COR-L47 (cell line): Measurements from ENCODE around the gene NRM.
"Not testable (repeated sequence)": the region's sequence is repeated elsewhere in the genome, so short reads cannot be mapped to it uniquely, and the experiment has no call there.

Experiments
- DNase-seq: peaks from one replicate; lab custom pipeline; 2025; lab: John Stamatoyannopoulos, UW

The NRM gene

GRCh38 chr6:30690403-30691207 is at the start of gene NRM:
TSS of gene NRM (minus strand) at chr6:30690984. CDS start at chr6:30690974, 10 bp downstream.
- peak; percentile 82 for DNase-seq

GRCh38 chr6:30740540-30740870 is 49.7 kb upstream of the NRM start:
- DNase-seq, result no peak

GRCh38 chr6:30738532-30738931 is 47.7 kb upstream of the NRM start:
- no peak for DNase-seq

- DNase-seq, result no peak
Observed at GRCh38 chr6:30735668-30736314, 45.0 kb upstream of the NRM start.

- DNase-seq, result no peak
Observed at GRCh38 chr6:30732237-30732943, 41.6 kb upstream of the NRM start.

- DNase-seq, result peak; percentile 84
Observed at GRCh38 chr6:30730601-30731435, 40.0 kb upstream of the NRM start.

GRCh38 chr6:30727920-30728553 is 37.3 kb upstream of the NRM start:
- DNase-seq, result no peak

GRCh38 chr6:30726506-30727413 is 36.0 kb upstream of the NRM start:
- no peak for DNase-seq

GRCh38 chr6:30725713-30726505 is 35.1 kb upstream of the NRM start:
- no peak for DNase-seq

GRCh38 chr6:30724906-30725667 is 34.3 kb upstream of the NRM start:
- DNase-seq, result no peak

GRCh38 chr6:30723843-30724741 is 33.3 kb upstream of the NRM start:
- not testable (repeated sequence) for DNase-seq

- not testable (repeated sequence) for DNase-seq
Observed at GRCh38 chr6:30723159-30723842, 32.5 kb upstream of the NRM start.

- DNase-seq, result peak; percentile 53
Observed at GRCh38 chr6:30722280-30723112, 31.7 kb upstream of the NRM start.

GRCh38 chr6:30722025-30722279 is 31.2 kb upstream of the NRM start:
- DNase-seq, result not testable (repeated sequence)

GRCh38 chr6:30721198-30722024 is 30.6 kb upstream of the NRM start:
- peak; percentile 92 for DNase-seq

GRCh38 chr6:30720738-30721197 is 30.0 kb upstream of the NRM start:
- DNase-seq, result peak; percentile 86
